HepG2 (cell line): ENCODE data around the gene BRD2. TPM values are rescaled to one million over a fixed set of nuclear protein-coding genes. Genes with fewer than 3 reads are reported as not detected.
A peak's percentile ranks its signal among the peaks of the same experiment; 100 is the strongest.

Source experiments
- CBX2 ChIP-seq, 2 experiments: fragments of 200-600 bp in 1 of 2; sonication (generic); formaldehyde crosslinking in 1 of 2; IDR thresholded peaks; 2 replicates each; pipeline versions ENCODE4 v1.7.0 to v1.8.1; 2018 to 2022; ENCODE audit warnings: low read depth in 2 of 2, low read length in 1 of 2, mild to moderate bottlenecking in 1 of 2, missing genetic modification reagents in 1 of 2
- DMAP1 ChIP-seq: IDR thresholded peaks from 2 replicates; pipeline ENCODE4 v1.6.1; 2016
- HES4 ChIP-seq: sonication (generic); formaldehyde crosslinking; IDR thresholded peaks from 2 replicates; pipeline ENCODE4 v1.9.0; 2021; ENCODE audit warnings: mild to moderate bottlenecking, missing genetic modification reagents, borderline replicate concordance
- MIXL1 ChIP-seq: IDR thresholded peaks from 2 replicates; pipeline ENCODE4 v1.6.1; 2016
- RAD21 ChIP-seq: fragments of 450-650 bp; formaldehyde crosslinking; IDR thresholded peaks from 2 replicates; pipeline ENCODE4 v1.5.0; 2020; ENCODE audit warnings: mild to moderate bottlenecking
- RBAK ChIP-seq: sonication (generic); formaldehyde crosslinking; IDR thresholded peaks from 2 replicates; pipeline ENCODE4 v1.5.1; 2020; ENCODE audit warnings: mild to moderate bottlenecking, missing genetic modification reagents
- RCOR2 ChIP-seq: IDR thresholded peaks from 2 replicates; pipeline ENCODE4 v1.6.1; 2016; ENCODE audit warnings: missing biosample characterization, missing genetic modification reagents
- SOX13 ChIP-seq, 3 experiments: fragments of 450-650 bp in 1 of 3; sonication (generic) in 1 of 3; formaldehyde crosslinking in 1 of 3; IDR thresholded peaks in 2 of 3; conservative IDR thresholded peaks in 1 of 3; 2 replicates each; pipeline versions ENCODE4 v1.5.0 to v1.6.1; 2016 to 2020; ENCODE audit warnings: antibody characterized with exemption in 1 of 3, mild to moderate bottlenecking in 1 of 3, missing compliant biosample characterization in 1 of 3, missing genetic modification reagents in 1 of 3, moderate library complexity in 1 of 3
- TBL1XR1 ChIP-seq: fragments of 150-350 bp; IDR thresholded peaks from 2 replicates; pipeline ENCODE4 v1.6.1; 2014; ENCODE audit warnings: borderline replicate concordance, low read length; ENCODE audit not compliant: partially characterized antibody
- TSC22D2 ChIP-seq: sonication (generic); formaldehyde crosslinking; IDR thresholded peaks from 2 replicates; pipeline ENCODE4 v1.5.1; 2020; ENCODE audit warnings: missing genetic modification reagents, mild to moderate bottlenecking, borderline replicate concordance
- ZFP41 ChIP-seq: sonication (generic); formaldehyde crosslinking; IDR thresholded peaks from 2 replicates; pipeline ENCODE4 v1.4.0; 2020; ENCODE audit warnings: mild to moderate bottlenecking, missing genetic modification reagents, borderline replicate concordance
- ZNF10 ChIP-seq: sonication (generic); formaldehyde crosslinking; IDR thresholded peaks from 2 replicates; pipeline ENCODE4 v1.4.0; 2020; ENCODE audit warnings: mild to moderate bottlenecking, low read depth, missing genetic modification reagents, borderline replicate concordance
- ZNF672 ChIP-seq: sonication (generic); formaldehyde crosslinking; IDR thresholded peaks from 2 replicates; pipeline ENCODE4 v1.8.1; 2022; ENCODE audit warnings: missing genetic modification reagents
- ZNF781 ChIP-seq: sonication (generic); formaldehyde crosslinking; IDR thresholded peaks from 2 replicates; pipeline ENCODE4 v1.5.1; 2020; ENCODE audit warnings: borderline replicate concordance, mild to moderate bottlenecking, missing genetic modification reagents; ENCODE audit errors: not compliant biosample characterization
- polyA plus RNA-seq, 8 experiments: library from polyadenylated mRNA; depleted of rRNA in 3 of 8; stranded (reverse) in 7 of 8; unstranded in 1 of 8; fragments of >200 nt; fragmentation: Illumina TruSeq in 4 of 8; extraction: Trizol in 4 of 8; gene quantifications; 2 replicates each; pipeline versions ENCODE4 v1.2.1 to v1.2.3, GENCODE V29; 2011 to 2016; ENCODE audit warnings: low read depth in 4 of 8, missing spikeins in 1 of 8, mixed read lengths in 1 of 8; ENCODE audit not compliant: insufficient read depth in 1 of 8
- total RNA-seq, 5 experiments: library from RNA; depleted of rRNA; stranded (reverse); fragments of >200 nt; fragmentation: Illumina TruSeq; extraction: Trizol; gene quantifications; 2 replicates each; pipeline ENCODE4 v1.2.3, GENCODE V29; 2016; ENCODE audit warnings: low read depth in 1 of 5
- TF ChIP-seq, protein P1 (sequence below): sonication (generic); formaldehyde crosslinking; IDR thresholded peaks from 2 replicates; pipeline ENCODE4 v1.4.0; 2020; ENCODE audit warnings: missing genetic modification reagents
- TF ChIP-seq, protein P2 (sequence below): IDR thresholded peaks from 2 replicates; pipeline ENCODE4 v1.6.1; 2018; ENCODE audit warnings: missing genetic modification reagents
- TF ChIP-seq, protein P3 (sequence below): IDR thresholded peaks from 2 replicates; pipeline ENCODE4 v1.6.1; 2016; ENCODE audit warnings: low read depth, missing genetic modification reagents, missing compliant biosample characterization

The BRD2 gene
- total and polyA plus RNA-seq, 2 of the 13 experiments (the other 11 are each of a cell fraction or from before 2014, with no cell fraction given), result 143 to 202 TPM

DNA sequence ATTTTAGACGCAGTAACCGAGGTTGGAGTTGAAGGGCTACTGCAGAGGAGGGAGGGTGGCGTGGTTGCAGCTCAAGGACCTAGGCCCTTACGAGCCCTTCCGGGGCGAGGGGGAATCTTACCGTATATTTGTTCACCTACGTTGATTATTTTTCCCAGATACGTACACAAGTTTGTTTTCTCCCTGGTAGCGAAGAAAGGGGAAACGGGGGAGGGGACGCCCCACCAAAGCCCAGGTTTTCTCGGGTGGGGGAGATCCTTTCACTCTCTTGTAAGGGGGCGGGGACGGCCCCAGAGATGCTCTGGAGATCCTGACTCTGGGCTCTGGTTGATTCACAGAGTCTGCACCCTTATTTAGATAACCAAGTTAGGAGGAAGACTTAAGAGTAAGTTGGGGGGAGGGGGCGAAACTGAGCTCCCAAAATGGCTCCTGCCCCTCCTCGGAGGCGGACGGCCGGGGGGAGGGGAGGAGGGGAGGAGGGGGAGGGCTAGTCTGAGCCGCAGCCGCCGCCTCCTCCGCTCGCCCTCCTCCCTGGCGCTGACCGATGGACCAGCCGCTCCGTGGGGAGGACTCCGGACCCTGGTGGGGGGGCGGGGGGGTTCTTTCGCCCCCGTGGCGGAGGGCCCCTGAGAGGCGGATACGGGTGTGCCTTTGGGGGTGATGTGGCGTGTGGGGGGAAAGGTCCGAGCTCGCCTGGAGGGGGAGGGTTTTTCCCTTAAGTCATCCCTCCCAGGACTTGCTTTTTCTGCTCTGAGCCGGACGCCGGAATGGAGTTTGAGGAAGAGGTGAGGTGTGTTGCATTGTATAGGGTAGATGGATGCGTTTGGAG, 2.2 kb downstream of the BRD2 start (continued):
- TF ChIP-seq, protein P1, sequence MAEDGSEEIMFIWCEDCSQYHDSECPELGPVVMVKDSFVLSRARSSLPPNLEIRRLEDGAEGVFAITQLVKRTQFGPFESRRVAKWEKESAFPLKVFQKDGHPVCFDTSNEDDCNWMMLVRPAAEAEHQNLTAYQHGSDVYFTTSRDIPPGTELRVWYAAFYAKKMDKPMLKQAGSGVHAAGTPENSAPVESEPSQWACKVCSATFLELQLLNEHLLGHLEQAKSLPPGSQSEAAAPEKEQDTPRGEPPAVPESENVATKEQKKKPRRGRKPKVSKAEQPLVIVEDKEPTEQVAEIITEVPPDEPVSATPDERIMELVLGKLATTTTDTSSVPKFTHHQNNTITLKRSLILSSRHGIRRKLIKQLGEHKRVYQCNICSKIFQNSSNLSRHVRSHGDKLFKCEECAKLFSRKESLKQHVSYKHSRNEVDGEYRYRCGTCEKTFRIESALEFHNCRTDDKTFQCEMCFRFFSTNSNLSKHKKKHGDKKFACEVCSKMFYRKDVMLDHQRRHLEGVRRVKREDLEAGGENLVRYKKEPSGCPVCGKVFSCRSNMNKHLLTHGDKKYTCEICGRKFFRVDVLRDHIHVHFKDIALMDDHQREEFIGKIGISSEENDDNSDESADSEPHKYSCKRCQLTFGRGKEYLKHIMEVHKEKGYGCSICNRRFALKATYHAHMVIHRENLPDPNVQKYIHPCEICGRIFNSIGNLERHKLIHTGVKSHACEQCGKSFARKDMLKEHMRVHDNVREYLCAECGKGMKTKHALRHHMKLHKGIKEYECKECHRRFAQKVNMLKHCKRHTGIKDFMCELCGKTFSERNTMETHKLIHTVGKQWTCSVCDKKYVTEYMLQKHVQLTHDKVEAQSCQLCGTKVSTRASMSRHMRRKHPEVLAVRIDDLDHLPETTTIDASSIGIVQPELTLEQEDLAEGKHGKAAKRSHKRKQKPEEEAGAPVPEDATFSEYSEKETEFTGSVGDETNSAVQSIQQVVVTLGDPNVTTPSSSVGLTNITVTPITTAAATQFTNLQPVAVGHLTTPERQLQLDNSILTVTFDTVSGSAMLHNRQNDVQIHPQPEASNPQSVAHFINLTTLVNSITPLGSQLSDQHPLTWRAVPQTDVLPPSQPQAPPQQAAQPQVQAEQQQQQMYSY (CRISPR knock-in tag), result no peak
- no peak for TF ChIP-seq TSC22D2 (CRISPR knock-in tag)
- peak; percentile 45 for TF ChIP-seq TBL1XR1
- TF ChIP-seq, protein P2, sequence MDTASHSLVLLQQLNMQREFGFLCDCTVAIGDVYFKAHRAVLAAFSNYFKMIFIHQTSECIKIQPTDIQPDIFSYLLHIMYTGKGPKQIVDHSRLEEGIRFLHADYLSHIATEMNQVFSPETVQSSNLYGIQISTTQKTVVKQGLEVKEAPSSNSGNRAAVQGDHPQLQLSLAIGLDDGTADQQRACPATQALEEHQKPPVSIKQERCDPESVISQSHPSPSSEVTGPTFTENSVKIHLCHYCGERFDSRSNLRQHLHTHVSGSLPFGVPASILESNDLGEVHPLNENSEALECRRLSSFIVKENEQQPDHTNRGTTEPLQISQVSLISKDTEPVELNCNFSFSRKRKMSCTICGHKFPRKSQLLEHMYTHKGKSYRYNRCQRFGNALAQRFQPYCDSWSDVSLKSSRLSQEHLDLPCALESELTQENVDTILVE (CRISPR knock-in tag), result 0 out of 2 replicates have a peak, but pooled peaks have one; percentile 14
- TF ChIP-seq RCOR2 (CRISPR knock-in tag), result 0 out of 2 replicates have a peak, but pooled peaks have one; percentile 12
- TF ChIP-seq RAD21 (CRISPR knock-in tag), result peak; percentile 9; the same call in 1 of the 2 replicates
- no peak for TF ChIP-seq ZNF10 (CRISPR knock-in tag)
- TF ChIP-seq, protein P3, sequence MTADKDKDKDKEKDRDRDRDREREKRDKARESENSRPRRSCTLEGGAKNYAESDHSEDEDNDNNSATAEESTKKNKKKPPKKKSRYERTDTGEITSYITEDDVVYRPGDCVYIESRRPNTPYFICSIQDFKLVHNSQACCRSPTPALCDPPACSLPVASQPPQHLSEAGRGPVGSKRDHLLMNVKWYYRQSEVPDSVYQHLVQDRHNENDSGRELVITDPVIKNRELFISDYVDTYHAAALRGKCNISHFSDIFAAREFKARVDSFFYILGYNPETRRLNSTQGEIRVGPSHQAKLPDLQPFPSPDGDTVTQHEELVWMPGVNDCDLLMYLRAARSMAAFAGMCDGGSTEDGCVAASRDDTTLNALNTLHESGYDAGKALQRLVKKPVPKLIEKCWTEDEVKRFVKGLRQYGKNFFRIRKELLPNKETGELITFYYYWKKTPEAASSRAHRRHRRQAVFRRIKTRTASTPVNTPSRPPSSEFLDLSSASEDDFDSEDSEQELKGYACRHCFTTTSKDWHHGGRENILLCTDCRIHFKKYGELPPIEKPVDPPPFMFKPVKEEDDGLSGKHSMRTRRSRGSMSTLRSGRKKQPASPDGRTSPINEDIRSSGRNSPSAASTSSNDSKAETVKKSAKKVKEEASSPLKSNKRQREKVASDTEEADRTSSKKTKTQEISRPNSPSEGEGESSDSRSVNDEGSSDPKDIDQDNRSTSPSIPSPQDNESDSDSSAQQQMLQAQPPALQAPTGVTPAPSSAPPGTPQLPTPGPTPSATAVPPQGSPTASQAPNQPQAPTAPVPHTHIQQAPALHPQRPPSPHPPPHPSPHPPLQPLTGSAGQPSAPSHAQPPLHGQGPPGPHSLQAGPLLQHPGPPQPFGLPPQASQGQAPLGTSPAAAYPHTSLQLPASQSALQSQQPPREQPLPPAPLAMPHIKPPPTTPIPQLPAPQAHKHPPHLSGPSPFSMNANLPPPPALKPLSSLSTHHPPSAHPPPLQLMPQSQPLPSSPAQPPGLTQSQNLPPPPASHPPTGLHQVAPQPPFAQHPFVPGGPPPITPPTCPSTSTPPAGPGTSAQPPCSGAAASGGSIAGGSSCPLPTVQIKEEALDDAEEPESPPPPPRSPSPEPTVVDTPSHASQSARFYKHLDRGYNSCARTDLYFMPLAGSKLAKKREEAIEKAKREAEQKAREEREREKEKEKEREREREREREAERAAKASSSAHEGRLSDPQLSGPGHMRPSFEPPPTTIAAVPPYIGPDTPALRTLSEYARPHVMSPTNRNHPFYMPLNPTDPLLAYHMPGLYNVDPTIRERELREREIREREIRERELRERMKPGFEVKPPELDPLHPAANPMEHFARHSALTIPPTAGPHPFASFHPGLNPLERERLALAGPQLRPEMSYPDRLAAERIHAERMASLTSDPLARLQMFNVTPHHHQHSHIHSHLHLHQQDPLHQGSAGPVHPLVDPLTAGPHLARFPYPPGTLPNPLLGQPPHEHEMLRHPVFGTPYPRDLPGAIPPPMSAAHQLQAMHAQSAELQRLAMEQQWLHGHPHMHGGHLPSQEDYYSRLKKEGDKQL (CRISPR knock-in tag), result 0 out of 2 replicates have a peak, but pooled peaks have one; percentile 30
- no peak for TF ChIP-seq ZFP41
- no peak for TF ChIP-seq ZNF672 (CRISPR knock-in tag)
- TF ChIP-seq DMAP1, result peak; percentile 55; the same call in 1 of the 2 replicates
- no peak for TF ChIP-seq RBAK (CRISPR knock-in tag)
- TF ChIP-seq SOX13 (IDR thresholded peaks at IDR 0.05), result 0 out of 2 replicates have a peak, but pooled peaks have one; percentile 15
- TF ChIP-seq SOX13 (CRISPR knock-in tag; conservative IDR thresholded peaks at IDR 0.05 in 1 of 2, IDR thresholded peaks at IDR 0.05 in 1 of 2), result no peak; a peak in 2 of 4 replicates
- peak; percentile 17 for TF ChIP-seq ZNF781 (CRISPR knock-in tag)
- TF ChIP-seq MIXL1, result no peak; the same call in 1 of the 2 replicates
- 0 out of 2 replicates have a peak, but pooled peaks have one; percentile 46 for TF ChIP-seq HES4 (CRISPR knock-in tag)
- TF ChIP-seq CBX2 (IDR thresholded peaks at IDR 0.05; ENCODE audit: low read depth, low read length), result no peak
- peak; percentile 56; the same call in 1 of the 2 replicates for TF ChIP-seq CBX2 (CRISPR knock-in tag; IDR thresholded peaks at IDR 0.05; ENCODE audit: low read depth)
